ENCODE measurements around the gene GUCA2A.

Gene GUCA2A

DNA sequence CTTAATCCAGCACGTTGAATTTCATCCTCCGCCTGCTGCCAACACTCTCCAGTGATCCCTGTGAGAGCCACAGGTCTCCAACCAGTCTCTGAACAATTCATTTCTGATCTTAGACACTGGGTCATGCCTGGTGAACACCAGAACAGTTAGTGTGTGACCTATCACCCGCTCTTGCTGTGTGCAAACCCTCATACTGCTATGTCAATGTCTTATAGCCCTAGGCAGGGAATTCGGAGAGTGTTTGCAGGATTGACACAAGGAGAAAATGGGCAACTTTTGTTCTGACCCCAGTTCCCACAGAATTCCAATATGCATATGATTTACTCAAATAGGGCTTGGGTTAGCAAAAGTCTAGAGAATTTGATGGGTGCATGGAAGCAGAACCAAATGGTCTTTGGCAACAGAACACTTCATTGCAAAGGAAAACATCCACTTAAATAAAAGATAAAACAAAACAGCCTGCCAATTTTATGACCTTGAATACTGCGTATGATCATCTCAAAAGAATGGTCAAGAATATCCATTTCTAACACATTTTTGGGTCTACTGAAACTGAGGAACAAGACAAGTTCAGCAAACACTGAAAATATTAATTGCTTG lies 34.4 kb downstream of the GUCA2A start:
- DNase-seq (ENCODE audit: low read depth) = no peak

DNA sequence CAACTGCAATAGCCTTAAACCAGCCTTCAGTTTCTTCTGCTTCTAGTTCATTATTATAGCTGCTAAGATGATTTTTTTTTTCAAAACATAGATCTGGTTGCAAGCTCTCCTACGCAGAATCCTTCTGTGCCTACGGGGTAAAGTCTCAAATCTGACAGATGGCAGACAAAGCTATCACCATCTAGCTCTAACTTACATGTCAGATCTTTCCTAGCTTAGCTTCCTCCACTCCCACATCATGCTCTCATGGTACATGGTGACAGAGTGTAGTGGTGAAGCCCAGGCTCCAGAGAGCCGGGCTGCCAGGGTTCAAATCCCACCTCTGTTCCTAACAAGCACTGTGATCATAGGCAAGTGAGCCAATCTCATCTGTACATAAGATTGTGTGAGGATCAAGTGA lies 35.6 kb downstream of the GUCA2A start:
- no peak for DNase-seq (ENCODE audit: low read depth)

DNA sequence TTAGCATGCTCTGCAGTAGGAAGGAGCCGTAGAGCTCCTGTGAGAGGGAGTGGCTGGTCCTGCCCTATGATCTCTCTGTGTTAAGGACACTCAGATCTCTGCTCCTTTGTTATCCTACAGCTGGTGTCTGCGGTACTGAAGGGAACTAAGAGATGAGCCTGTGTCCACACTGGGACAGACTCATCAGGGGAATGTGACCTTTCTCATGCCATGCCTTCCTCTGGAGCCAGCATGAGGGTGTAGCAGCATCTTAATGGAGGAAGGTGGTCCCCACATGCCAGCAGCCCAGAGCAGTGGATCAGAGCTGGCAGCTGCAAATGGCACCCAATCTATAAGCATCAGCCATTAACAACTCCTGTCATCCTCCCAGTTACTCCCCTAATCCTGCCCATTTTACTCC lies 36.0 kb downstream of the GUCA2A start:
- DNase-seq (ENCODE audit: low read depth) = no peak

DNA sequence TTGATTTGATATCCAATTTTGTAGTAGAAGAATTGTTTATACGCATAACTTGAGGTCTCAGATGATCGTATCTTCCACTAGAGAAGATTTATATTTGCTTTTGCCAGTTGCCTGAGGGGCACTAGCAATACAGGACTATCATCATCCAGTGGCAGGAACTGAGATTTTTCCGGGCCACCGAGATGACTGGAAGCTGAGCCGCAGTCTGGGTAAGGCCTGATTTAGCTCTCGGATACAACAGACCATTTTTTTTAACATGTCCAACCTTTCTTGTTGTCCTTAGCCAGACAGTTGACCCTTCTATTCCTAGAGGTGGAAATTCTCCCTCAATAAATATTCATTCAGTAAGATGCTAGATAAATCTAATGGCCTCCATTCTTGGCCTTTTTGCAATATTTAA lies 36.8 kb downstream of the GUCA2A start:
- DNase-seq (ENCODE audit: low read depth) = no peak

DNA sequence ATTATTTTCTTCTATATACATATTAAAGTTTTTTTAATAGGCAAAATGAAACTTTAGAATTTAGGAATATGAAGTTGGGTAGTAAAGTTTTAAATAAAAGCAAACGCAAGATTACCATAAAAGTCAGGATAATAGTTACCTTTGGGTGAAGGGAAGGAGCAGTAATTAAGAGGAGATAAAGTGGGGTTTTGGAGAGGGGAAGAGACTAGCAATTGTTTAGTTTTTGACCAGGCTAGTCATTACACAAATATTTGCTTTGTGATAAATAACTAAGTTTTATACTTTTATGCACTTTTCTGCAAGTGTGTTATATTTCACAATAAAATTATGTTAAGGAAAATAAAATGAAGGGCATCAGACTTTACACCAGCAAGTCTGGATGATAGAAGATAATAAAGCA lies 39.0 kb downstream of the GUCA2A start:
- no peak for DNase-seq (ENCODE audit: low read depth)

DNA sequence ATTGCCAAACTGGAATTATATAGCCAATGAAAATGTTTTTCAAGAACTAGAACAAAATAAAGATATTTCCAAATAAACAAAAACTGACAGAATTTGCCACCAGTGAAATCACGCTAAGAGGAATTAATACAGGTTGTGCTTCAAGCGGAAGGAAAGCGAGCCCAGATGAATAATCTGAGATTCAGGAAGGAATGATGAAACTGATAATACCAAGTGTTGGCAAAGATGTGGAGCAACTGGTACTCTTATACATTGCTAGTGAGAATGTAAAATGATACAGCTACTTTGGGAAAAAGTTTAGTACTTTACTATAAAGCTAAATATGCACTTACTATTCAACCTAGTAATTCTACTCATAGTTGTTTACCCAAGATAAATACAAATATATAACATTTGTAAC lies 42.1 kb downstream of the GUCA2A start:
- DNase-seq (ENCODE audit: low read depth) = no peak

DNA sequence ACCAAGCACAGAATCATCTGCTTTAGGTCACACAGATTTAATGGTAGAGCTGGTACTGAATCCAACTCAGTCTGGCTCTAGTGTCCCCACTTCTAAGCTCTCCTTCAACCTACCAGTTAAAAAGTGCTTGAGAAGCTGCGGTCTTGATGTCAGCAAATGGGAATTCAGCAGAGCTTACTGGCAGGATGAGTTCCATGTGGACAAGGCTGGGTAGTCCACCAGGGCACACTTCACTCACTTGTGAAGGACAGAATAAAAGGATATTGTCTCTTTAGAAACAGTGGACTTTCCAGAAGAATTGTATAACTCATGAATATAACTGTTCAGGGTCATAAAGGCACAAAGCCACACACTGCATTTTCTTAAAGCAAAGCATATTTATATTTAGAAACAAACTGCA lies 46.4 kb downstream of the GUCA2A start:
- DNase-seq (ENCODE audit: low read depth) = no peak

DNA sequence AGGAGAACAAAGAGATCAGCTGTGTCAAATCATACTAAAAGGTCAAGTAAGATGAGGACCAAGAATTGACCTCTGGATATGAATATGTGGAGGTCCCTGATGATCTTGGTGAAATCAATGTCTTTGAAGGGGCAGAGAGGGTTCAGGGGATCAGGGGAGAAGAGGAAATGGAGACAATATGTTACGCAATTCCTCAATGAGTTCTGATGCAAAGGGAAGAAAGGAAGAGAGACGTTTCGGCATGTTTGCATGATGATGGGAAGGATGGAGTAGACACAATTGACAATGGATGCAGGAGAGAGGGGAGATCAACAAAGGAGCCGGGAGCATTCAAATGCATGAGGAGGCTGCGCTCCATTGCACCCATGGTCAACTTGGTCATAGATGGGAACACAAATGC lies 47.3 kb downstream of the GUCA2A start:
- no peak for DNase-seq (ENCODE audit: low read depth)

DNA sequence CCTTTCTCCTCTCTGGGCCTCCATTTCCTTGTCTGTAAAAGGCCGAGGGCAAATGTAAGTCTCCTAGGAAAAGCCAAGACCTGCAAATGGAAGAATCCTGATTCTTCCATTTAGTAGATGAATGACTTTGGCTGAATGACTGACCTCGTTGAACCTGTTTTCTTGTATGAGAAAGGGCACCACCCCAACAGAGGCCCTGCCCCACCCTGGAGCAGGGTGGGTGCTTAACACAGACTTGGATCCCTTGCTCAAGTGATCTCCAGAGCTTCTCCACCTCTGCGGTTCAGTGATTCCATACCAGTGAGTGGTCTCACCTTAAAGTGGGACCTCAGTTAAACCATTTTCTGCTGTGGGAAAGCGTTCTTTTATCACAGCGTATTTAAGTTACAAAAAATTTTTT lies 50.3 kb downstream of the GUCA2A start:
- DNase-seq (ENCODE audit: low read depth) = no peak

Data from stromal cell of bone marrow (primary cell).